GM12875 (cell line): ENCODE measurements around the gene TMEM94.
A peak's percentile ranks its signal among the peaks of the same experiment; 100 is the strongest.

Experiments used
- H3K4me3 ChIP-seq: one replicate; pipeline ENCODE4 v1.5.1; 2011; ENCODE audit warnings: low read depth, low read length, control low read depth
- TF ChIP-seq, protein P1 (sequence below): IDR thresholded peaks from 2 replicates; pipeline ENCODE4 v1.5.1; 2011; ENCODE audit warnings: low read depth, mild to moderate bottlenecking, control low read depth, inconsistent platforms, low read length, moderate library complexity, borderline replicate concordance; ENCODE audit not compliant: insufficient read depth

Gene TMEM94

DNA sequence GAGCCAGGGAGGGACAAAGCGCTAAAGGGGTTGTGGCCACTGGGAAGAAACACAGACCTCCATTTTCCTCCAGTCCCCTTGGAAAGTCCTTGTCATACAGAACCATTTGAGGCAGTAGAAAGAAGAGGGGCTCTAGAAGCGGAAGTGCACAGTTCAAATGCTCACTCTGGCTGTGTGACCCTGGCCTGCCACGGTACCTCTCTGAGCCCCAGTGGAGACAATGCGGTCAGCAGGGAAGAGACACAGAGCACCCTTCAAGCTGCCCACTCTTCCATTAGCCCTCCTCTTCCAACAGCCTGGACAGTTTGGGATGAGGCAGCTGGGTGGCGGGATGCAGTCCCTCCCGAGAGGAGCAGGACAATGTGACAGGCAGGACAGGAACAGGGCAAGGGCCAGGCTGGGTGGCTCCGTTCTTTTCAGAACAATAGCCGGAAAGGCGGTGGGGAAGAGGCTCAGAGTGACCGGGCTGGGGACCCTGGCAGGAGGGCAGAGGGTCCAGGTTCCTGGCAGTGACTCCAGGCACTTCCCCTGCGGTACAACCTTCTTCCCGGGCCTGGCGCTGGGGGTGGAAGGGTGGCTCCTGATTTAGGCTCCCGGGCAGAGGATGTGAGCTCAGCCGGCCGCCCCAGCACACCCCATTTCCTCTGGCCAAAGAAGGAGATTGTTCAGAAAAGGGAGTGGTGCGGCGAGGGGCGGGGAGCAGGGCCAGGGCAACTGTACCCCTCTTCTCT lies 53.3 kb downstream of the TMEM94 start:
- H3K4me3 ChIP-seq = no peak overlapping the region
- TF ChIP-seq, protein P1, sequence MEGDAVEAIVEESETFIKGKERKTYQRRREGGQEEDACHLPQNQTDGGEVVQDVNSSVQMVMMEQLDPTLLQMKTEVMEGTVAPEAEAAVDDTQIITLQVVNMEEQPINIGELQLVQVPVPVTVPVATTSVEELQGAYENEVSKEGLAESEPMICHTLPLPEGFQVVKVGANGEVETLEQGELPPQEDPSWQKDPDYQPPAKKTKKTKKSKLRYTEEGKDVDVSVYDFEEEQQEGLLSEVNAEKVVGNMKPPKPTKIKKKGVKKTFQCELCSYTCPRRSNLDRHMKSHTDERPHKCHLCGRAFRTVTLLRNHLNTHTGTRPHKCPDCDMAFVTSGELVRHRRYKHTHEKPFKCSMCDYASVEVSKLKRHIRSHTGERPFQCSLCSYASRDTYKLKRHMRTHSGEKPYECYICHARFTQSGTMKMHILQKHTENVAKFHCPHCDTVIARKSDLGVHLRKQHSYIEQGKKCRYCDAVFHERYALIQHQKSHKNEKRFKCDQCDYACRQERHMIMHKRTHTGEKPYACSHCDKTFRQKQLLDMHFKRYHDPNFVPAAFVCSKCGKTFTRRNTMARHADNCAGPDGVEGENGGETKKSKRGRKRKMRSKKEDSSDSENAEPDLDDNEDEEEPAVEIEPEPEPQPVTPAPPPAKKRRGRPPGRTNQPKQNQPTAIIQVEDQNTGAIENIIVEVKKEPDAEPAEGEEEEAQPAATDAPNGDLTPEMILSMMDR = no peak

- no peak overlapping the region for H3K4me3 ChIP-seq
- TF ChIP-seq, protein P1 = no peak
Observed at GRCh38 chr17:75511270-75511609, 54.8 kb downstream of the TMEM94 start.

GRCh38 chr17:75511610-75512575 lies 55.5 kb downstream of the TMEM94 start:
- TF ChIP-seq, protein P1 = no peak
- H3K4me3 ChIP-seq = no peak overlapping the region

DNA sequence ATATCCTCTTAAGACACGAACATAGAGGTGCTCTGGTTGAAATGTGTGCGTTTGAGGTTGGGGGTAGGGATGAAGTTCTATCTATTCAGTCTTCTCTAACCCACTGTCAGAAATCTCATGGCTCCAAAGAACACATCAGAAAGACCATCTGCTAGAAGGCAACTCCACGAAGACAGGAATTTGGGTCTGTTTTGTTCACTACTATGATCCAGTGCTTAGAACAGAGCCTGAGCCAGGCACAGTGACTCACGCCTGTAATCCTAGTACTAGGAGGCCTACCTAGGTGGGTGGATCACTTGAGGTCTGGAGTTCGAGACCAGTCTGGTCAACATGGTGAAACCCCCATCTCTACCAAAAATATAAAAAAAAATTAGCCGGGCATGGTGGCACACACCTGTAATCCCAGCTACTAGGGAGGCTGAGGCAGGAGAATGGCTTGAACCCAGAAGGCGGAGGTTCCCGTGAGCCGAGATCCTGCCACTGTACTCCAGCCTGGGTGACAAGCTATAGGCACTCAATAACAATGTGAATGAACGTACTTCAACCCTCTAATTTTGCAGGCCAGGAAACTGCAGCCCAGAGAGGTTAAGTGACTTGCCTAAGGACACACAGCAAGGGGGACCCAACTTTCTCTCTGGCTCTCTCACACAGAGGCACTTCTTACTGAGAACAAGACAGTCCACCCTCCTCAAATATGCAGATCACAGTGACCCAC lies 56.6 kb downstream of the TMEM94 start:
- H3K4me3 ChIP-seq = no peak overlapping the region

GRCh38 chr17:75513641-75514000 lies 57.2 kb downstream of the TMEM94 start:
- TF ChIP-seq, protein P1 = no peak

More for the DNA sequence above, 56.6 kb downstream of the TMEM94 start:
- TF ChIP-seq, protein P1 = no peak

GRCh38 chr17:75514299-75514918 lies 58.0 kb downstream of the TMEM94 start:
- TF ChIP-seq, protein P1 = no peak

More at GRCh38 chr17:75513641-75514000, 57.2 kb downstream of the TMEM94 start:
- no peak overlapping the region for H3K4me3 ChIP-seq

More at GRCh38 chr17:75514299-75514918, 58.0 kb downstream of the TMEM94 start:
- H3K4me3 ChIP-seq = peak overlapping the region; percentile 49
